ENCODE results near the gene TSKU.

GRCh38 chr11:76750067-76750466, 33.1 kb upstream of the TSKU start:
- TF ChIP-seq USF1 (IDR thresholded peaks at IDR 0.05): no peak
- TF ChIP-seq REST (IDR thresholded peaks at IDR 0.05; ENCODE audit: low read depth): no peak
- no peak for TF ChIP-seq FOXM1 (IDR thresholded peaks at IDR 0.05; ENCODE audit: borderline replicate concordance, low read depth)
- TF ChIP-seq YY1 (IDR thresholded peaks at IDR 0.05; ENCODE audit: low read depth): no peak
- TF ChIP-seq RAD21 (IDR thresholded peaks at IDR 0.05; ENCODE audit: low read depth): no peak
- no peak for TF ChIP-seq EP300 (IDR thresholded peaks at IDR 0.05; ENCODE audit: borderline replicate concordance)
- TF ChIP-seq MAX (IDR thresholded peaks at IDR 0.05): no peak
- TF ChIP-seq EGR1 (IDR thresholded peaks at IDR 0.05): no peak
- TF ChIP-seq TCF12 (IDR thresholded peaks at IDR 0.05; ENCODE audit: low read depth): no peak
- TF ChIP-seq CEBPB (IDR thresholded peaks at IDR 0.05): no peak
- no peak for TF ChIP-seq TEAD4 (IDR thresholded peaks at IDR 0.05)
- no peak for TF ChIP-seq CREB1 (IDR thresholded peaks at IDR 0.05; ENCODE audit: low read depth)
- no peak for TF ChIP-seq TAF1 (IDR thresholded peaks at IDR 0.05; ENCODE audit: low read depth)
